ENCODE measurements around the gene CNOT4.

CNOT4 gene

DNA sequence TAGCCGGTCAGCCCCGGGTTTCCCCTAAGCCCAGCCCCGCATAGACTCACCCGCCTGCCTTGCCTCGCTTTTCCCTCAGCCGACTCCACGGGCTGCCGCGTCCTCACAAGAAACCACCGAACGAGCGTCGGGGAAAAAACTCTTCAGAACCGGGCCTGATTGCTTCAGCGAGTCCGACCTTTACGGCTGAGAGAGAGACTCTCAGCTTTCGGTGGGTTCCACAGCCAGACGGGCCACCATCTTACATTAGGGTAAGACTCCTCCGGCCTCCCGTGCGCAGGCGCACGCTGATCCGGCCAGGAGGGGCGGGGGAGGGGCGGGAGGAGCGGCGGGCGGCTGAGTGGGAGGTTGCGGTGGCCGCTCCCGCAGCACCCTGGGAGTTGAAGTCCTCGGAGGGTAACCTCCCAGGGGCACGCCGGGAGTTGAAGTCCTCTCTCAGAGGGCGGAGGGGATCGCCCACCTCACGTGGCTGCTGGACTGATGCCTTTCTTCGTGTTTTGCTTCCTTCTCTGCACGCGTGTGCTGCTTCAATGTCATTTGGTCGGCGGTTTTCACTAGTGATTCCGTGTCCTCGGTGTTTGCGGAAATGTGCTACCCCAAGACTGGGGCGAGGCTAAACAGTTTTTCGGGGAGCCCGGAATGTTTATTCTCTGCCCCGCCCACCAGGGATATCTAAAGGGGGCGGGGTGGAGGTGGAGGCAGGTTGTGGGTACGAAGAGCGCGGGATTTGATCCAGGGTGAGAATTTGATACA lies at the start of gene CNOT4:
Gene CNOT4, minus strand, starts transcription at position 264 of the 753 bp plus-strand sequence. CDS start 71,771 bp downstream, outside the sequence.
- peak; percentile 90 to 95 for DNase-seq

GRCh38 chr7:135558881-135559280 lies 49.0 kb upstream of the CNOT4 start:
- no peak for DNase-seq

DNA sequence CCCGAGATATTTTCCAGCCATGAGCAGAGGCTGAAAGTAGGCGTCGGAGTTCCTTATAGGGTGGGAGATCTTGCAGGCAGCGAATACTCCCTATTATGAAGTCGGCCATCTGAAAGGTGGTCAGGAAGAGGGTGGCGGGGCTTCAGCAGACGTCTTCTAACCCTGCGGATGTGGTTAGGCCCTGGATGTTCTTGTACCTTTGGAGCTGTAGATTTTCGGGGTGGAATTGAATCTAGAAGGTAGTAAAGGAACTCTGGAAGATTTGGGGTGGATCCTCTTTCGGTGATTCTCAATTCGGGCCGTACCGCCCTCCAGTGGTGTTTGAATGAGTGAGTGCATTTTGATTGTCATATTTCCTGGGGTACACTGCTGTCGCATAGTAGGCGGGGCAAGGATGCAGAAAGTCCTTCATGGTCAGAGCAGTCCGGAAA lies 48.5 kb upstream of the CNOT4 start:
- DNase-seq = peak; percentile 58 to 76

DNA sequence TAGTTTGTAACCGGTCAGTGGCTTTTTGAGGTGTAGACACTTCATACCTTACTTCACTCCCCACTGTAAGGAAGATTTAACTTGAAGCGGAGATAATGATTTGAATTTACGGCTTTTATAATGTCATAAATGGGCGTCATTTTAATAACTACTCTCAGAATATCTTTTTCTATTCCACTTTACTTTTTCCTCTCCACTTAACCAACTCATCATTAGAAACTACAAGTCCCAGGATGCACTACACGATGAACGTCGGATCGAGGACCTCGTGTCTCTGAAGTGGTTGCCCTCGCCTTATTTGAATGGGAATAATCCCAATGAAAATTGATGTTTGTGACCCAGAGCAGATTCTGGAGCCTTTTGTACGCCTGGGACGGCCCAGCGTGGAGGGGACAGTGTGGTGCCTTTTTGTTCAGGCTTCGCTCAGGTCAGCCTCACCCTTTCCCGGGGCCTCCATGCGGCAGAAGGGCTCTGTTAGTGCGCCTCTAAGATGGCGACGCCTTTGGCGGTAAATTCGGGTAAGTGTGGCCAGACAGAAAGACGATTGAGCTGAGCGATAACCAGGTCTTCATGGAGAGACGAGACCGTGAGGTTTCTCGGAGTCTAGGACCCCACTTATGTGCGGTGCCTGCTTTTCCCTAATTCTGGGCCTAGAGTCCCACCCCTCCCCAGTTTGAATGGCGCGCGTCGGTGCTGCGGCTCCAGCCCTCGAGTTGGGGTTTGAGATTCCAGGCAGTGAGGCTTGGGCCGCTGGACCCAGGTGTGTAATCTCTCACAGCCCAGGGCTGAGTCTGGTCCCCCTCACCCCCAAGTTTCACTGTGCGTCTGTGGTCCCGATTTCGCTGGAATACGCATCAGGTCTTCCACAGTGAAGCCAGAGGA lies 47.8 kb upstream of the CNOT4 start, which contains the start of gene NUP205:
Gene NUP205, plus strand, starts transcription at position 463 of the 882 bp plus-strand sequence. Its CDS starts 28 bp downstream, at position 491.
- DNase-seq = peak; percentile 80 to 82

DNA sequence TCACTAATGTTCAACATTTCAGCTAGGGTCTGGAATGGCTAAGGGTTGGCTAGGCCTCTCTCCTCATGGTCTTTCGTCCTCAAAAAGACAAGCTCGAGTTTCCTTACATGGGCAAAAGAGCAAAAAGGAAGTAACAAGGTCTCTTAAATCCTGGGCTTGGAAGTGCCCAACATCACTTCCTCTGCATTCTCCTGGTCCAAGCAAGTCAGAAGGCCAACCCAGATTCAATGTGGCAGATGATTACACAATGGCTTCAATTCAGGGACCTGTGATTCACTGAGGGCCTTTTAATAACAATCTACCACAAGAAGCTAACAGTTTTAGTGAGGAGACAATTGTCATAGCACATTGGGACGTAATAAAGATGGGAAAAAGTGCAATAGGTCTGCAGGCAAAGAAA lies 43.4 kb upstream of the CNOT4 start:
- no peak for DNase-seq

DNA sequence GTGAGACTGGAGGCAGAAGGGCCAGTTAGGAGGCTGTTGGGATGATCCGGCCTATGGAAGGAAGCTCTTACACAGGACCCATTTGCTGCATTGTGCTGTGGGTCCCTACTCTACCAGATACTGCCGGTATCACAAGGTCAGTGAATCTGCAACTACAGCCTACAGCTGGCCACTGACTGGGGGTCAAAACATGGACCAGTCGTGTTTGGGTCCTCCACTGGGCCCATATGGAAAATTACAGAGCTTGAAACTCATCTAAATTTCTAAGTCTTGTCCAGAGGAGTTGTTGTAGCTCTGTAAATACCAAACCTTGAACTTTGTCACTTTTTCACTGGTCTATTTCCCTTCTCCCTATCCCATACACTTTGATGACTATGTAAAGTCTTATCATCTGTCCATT lies 42.2 kb upstream of the CNOT4 start:
- DNase-seq = no peak

- DNase-seq = no peak
Observed at GRCh38 chr7:135550196-135550595, 40.3 kb upstream of the CNOT4 start.

DNA sequence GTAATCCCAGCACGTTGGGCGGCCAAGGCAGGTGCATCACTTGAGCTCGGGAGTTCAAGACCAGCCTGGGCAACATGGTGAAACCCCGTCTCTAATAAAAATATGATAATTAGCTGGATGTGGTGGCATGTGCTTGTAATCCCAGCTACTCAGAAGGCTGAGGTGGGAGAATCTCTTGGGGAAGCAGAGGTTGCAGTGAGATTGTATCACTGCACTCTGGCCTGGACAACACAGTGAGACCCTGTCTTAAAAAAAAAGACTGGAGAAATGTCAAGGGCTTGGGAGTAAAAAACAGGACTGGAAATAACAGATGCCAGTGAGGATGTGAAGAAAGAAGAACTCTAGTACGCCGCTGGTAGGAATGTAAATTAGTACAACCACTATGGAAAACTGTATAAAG lies 31.1 kb upstream of the CNOT4 start:
- no peak for DNase-seq

GRCh38 chr7:135539629-135540028 lies 29.7 kb upstream of the CNOT4 start:
- no peak for DNase-seq

DNA sequence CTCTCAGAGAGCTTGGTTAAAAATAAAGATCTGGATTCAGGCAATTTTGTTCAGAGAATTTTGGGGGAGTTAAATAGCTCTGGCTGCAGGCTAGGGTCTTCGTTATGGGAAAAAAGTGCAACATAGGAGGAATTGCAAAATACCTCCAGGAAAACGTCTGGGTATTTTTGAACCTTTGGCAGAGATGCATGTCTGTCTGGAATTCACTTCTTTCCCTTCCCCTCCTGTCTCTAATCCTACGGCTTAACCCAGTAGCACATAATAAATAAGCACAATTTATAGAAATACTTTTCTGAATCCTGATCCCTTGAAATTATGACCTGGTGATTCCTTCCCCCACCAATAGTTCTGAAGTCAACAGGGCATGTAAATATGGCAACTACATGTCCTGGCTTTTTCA lies 28.5 kb upstream of the CNOT4 start:
- no peak for DNase-seq

GRCh38 chr7:135537905-135538304 lies 28.0 kb upstream of the CNOT4 start:
- no peak for DNase-seq

DNA sequence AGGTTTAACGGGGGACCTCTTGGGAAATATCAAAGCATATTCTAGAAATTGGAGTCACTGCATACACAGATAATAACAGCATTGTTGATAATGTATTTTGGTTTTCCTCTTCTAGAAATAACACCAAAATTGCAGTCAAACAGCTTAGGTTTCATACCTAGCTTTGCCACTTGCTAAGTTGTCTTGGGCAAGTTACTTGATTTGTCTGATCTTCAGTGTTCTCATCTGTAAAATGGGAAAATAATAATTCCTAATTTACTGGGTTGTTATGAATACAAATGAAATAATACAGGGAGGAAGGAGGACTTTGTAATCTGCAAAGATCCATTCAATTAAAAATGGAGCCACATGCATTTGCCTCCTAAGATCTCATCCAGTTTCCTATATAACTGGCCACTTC lies 27.6 kb upstream of the CNOT4 start:
- DNase-seq = no peak

- DNase-seq = no peak
Observed at GRCh38 chr7:135536150-135536549, 26.2 kb upstream of the CNOT4 start.

DNA sequence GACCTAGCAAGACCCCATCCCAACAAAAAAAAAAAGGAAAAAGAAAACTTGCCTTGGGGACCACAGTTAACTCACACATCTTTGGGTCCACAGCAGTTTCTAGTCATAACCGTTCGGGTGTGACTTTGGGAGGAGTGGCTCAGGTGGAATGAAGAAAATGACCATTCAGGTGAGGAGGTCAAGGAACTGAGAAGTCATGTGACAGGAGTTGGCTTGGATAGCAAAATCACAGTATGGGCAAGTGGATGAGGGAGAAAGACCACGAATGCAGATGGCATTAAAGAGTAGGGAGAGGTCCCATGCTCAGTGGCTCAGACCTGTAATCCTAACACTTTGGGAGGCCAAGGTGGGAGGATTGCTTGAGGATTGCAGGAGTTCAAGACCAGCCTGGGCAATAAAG lies 17.1 kb upstream of the CNOT4 start:
- DNase-seq = no peak

DNA sequence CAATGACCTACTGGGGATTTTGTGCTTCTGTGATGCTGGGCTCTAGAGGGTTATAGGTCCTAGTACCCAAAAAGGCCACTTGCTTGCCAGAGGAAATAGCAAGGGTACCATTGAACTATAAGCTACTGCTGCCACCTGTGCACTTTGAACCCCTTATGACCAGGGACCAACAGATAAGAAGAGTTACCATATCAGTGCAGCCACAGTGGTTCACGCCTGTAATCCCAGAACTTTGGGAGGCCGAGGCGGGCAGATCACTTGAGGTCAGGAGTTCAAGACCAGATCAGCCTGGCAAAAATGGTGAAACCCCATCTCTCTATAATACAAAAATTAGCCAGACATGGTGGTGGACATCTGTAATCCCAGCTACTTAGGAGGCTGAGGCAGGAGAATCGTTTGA lies 15.5 kb upstream of the CNOT4 start:
- no peak for DNase-seq

DNA sequence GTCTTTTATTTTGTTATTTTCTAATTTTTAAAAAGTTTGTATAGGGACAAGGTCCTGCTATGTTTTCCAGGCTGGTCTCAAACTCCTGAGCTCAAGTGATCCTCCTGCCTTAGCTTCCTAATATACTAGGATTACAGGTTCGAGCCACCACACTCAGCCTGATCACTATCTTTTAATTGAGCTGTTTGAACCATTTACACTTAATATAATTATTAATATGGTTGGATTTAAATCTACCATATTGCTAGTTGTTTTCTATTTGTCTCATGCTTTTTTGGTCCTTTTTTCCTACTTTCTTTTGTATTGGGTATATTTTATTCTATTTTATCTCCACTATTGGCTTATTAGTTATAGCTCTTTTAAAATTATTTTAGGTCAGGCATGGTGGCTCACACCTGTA lies 13.2 kb upstream of the CNOT4 start:
- DNase-seq = no peak

DNA sequence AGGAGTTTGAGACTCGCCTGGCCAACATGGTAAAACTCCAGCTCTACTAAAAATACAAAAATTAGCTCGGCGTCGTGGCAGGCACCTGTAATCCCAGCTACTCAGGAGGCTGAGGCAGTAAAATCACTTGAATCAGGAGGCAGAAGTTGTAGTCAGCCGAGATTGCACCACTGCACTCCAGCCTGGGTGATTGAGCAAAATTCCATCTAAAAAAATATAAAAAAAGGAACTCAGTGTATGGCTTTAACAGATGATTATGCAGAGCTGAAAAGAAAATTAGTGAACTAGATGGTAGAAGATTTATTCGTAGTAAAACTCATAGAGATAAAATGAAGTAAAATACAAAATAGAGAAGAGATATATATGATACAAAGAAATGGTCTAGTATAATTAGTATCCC lies 12.6 kb upstream of the CNOT4 start:
- no peak for DNase-seq

- no peak for DNase-seq
Observed at GRCh38 chr7:135519871-135520270, 10.0 kb upstream of the CNOT4 start.

DNA sequence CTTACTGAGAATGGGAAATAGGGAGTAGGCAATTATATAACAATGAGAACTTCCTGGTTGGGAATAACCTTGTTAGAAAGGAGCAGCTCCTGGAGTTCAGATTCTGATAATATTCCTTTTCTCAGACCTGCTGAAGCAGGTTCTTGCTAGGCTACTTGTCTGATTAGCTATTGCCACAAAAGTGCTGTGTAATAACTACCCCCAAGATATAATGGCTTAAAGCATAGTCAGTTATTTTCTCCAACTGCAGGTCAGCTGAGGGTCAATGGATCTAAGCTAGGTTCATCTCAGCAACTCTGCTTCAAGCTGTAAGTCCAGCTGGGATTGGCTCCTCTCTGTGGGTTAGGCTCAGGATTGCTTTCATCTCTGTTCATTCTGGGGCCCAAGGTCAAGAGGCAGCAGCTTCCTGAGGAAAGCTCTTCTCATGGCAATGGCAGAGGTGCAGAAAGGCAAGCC lies 9.4 kb upstream of the CNOT4 start:
- no peak for DNase-seq

GRCh38 chr7:135518748-135519147 lies 8.8 kb upstream of the CNOT4 start:
- no peak for DNase-seq

- no peak for DNase-seq
Observed at GRCh38 chr7:135517060-135517459, 7.2 kb upstream of the CNOT4 start.

DNA sequence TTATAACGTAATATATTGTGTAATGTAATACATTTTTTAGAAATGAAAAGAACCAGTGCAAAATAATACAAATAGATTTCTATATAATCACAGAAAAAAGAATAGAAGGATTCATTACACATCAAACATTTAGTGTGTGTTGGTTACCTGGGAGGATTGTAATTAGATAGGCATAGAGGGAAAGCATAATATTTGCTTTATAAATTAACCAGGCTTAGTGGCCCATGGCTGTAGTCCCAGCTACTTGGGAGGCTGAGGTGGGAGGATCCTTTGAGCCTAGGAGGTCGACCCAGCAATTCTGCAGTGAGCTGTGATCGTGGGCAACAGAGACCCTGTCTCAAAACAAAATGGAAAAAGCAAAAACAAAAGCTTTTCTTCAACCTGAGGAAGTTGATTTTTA lies 5.0 kb upstream of the CNOT4 start:
- DNase-seq = no peak

GRCh38 chr7:135512135-135512887 lies 2.4 kb upstream of the CNOT4 start:
- DNase-seq = peak; percentile 2 to 67
